SJSA1 (cell line): ENCODE data around the gene EXD3. TPM values are rescaled to one million over a fixed set of nuclear protein-coding genes. Genes with fewer than 3 reads are reported as not detected.

ENCODE experiments used
- total RNA-seq: library from RNA; depleted of rRNA; stranded (reverse); fragments of >200 nt; shearing (Covaris generic); gene quantifications from 2 replicates; pipeline ENCODE4 v1.2.3, GENCODE V29; 2014; rRNA removed

Gene EXD3
- total RNA-seq, 1 experiment from 2014 or later: 4.0 TPM

Other genes with a start within 250 kb of the EXD3 start
- 11.7 and 13.7 TPM in 2 replicates for gene ANAPC2, start 234.6 kb downstream of the EXD3 start, total RNA-seq
- gene SSNA1, start 234.5 kb downstream of the EXD3 start, total RNA-seq: 94.2 and 177 TPM in 2 replicates
- gene TPRN, start 222.4 kb downstream of the EXD3 start, total RNA-seq: 6.0 and 6.1 TPM in 2 replicates
- 44.5 and 51.3 TPM in 2 replicates for gene TMEM203, start 217.5 kb downstream of the EXD3 start, total RNA-seq
- 5.2 and 6.5 TPM in 2 replicates for gene NDOR1, start 217.5 kb downstream of the EXD3 start, total RNA-seq
- not detected in 2 replicates for gene RNF208, start 200.9 kb downstream of the EXD3 start, total RNA-seq
- gene CYSRT1, start 198.0 kb downstream of the EXD3 start, total RNA-seq: 0.24 TPM in 1 of 2 replicates, not detected in the other
- gene RNF224, start 195.7 kb downstream of the EXD3 start, total RNA-seq: not detected in 2 replicates
- not detected in 2 replicates for gene SLC34A3, start 192.3 kb downstream of the EXD3 start, total RNA-seq
- gene TUBB4B, start 181.9 kb downstream of the EXD3 start, total RNA-seq: 229 and 232 TPM in 2 replicates
- gene STPG3, start 171.9 kb downstream of the EXD3 start, total RNA-seq: not detected in 2 replicates
- gene NELFB, start 167.8 kb downstream of the EXD3 start, total RNA-seq: 35.2 and 41.9 TPM in 2 replicates
- gene TOR4A, start 145.4 kb downstream of the EXD3 start, total RNA-seq: 9.7 and 10.9 TPM in 2 replicates
- gene NRARP, start 120.9 kb downstream of the EXD3 start, total RNA-seq: 0.97 and 1.2 TPM in 2 replicates
- not detected in 2 replicates for gene NOXA1, start 231 bp upstream of the EXD3 start, total RNA-seq
- not detected in 2 replicates for gene ENTPD8, start 18.2 kb upstream of the EXD3 start, total RNA-seq
- 11.6 and 17.9 TPM in 2 replicates for gene NSMF, start 36.2 kb upstream of the EXD3 start, total RNA-seq
- gene PNPLA7, start 127.2 kb upstream of the EXD3 start, total RNA-seq: 0.05 TPM in 1 of 2 replicates, not detected in the other
- gene MRPL41, start 128.7 kb upstream of the EXD3 start, total RNA-seq: 59.5 and 119 TPM in 2 replicates
- gene DPH7, start 155.8 kb upstream of the EXD3 start, total RNA-seq: 11.3 and 18.7 TPM in 2 replicates
- gene ZMYND19, start 167.3 kb upstream of the EXD3 start, total RNA-seq: 20.9 and 32.4 TPM in 2 replicates
- 8.0 and 10.4 TPM in 2 replicates for gene ARRDC1, start 182.5 kb upstream of the EXD3 start, total RNA-seq
- 12.9 and 32.0 TPM in 2 replicates for gene EHMT1, start 195.8 kb upstream of the EXD3 start, total RNA-seq